ENCODE measurements around the gene FADS6.
"Not testable (repeated sequence)": the region's sequence is repeated elsewhere in the genome, so short reads cannot be mapped to it uniquely, and the experiment has no call there.

FADS6 gene

GRCh38 chr17:74870512-74870911 lies 22.9 kb downstream of the FADS6 start:
- no peak overlapping the region for H3K27ac Mint-ChIP-seq
- H3K36me3 Mint-ChIP-seq (ENCODE audit: low read depth) = peaks cover 7% of the 10 kb centered on the region
- H3K9me3 Mint-ChIP-seq = no peaks in the 10 kb centered on the region
- peaks cover 30% of the 10 kb centered on the region for H3K4me1 Mint-ChIP-seq (ENCODE audit: low read depth)
- no peak for DNase-seq
- H3K27me3 Mint-ChIP-seq = no peaks in the 10 kb centered on the region
- H3K4me3 Mint-ChIP-seq = no peak overlapping the region

- H3K36me3 Mint-ChIP-seq (ENCODE audit: low read depth); H3K4me3 Mint-ChIP-seq; H3K27me3 Mint-ChIP-seq; H3K9me3 Mint-ChIP-seq; H3K27ac Mint-ChIP-seq; DNase-seq: not testable (repeated sequence)
- peaks cover 25% of the 10 kb centered on the region for H3K4me1 Mint-ChIP-seq (ENCODE audit: low read depth)
Measured at GRCh38 chr17:74870028-74870427, 23.4 kb downstream of the FADS6 start.

GRCh38 chr17:74868908-74869255 lies 24.6 kb downstream of the FADS6 start:
- Mint-ChIP-seq H3K27ac (no peak overlapping the region), H3K4me3 (no peak overlapping the region), H3K9me3 (no peaks in the 10 kb centered on the region), H3K36me3 (ENCODE audit: low read depth) (peaks cover 8% of the 10 kb centered on the region), H3K4me1 (ENCODE audit: low read depth) (peaks cover 21% of the 10 kb centered on the region), H3K27me3 (no peaks in the 10 kb centered on the region)
- DNase-seq = no peak

- Mint-ChIP-seq H3K4me1 (ENCODE audit: low read depth) (peaks cover 18% of the 10 kb centered on the region), H3K9me3 (no peaks in the 10 kb centered on the region), H3K27me3 (no peaks in the 10 kb centered on the region), H3K4me3 (no peak overlapping the region), H3K27ac (no peak overlapping the region), H3K36me3 (ENCODE audit: low read depth) (peaks cover 8% of the 10 kb centered on the region)
- DNase-seq = no peak
Measured at GRCh38 chr17:74868251-74868907, 25.1 kb downstream of the FADS6 start.

- no peaks in the 10 kb centered on the region for H3K9me3 Mint-ChIP-seq
- H3K36me3 Mint-ChIP-seq (ENCODE audit: low read depth) = peaks cover 6% of the 10 kb centered on the region
- no peak for DNase-seq
- no peak overlapping the region for H3K27ac Mint-ChIP-seq
- peaks cover 13% of the 10 kb centered on the region for H3K4me1 Mint-ChIP-seq (ENCODE audit: low read depth)
- H3K27me3 Mint-ChIP-seq = peaks cover 8% of the 10 kb centered on the region
- H3K4me3 Mint-ChIP-seq = no peak overlapping the region
Measured at GRCh38 chr17:74866198-74866835, 27.1 kb downstream of the FADS6 start.

- no peak overlapping the region for H3K4me3 Mint-ChIP-seq
- peaks cover 6% of the 10 kb centered on the region for H3K36me3 Mint-ChIP-seq (ENCODE audit: low read depth)
- H3K9me3 Mint-ChIP-seq = no peaks in the 10 kb centered on the region
- H3K27ac Mint-ChIP-seq = no peak overlapping the region
- H3K4me1 Mint-ChIP-seq (ENCODE audit: low read depth) = peaks cover 9% of the 10 kb centered on the region
- H3K27me3 Mint-ChIP-seq = peaks cover 14% of the 10 kb centered on the region
- no peak for DNase-seq
Measured at GRCh38 chr17:74865504-74866197, 27.8 kb downstream of the FADS6 start.

- Mint-ChIP-seq H3K36me3 (ENCODE audit: low read depth) (peaks cover 6% of the 10 kb centered on the region), H3K27ac (no peak overlapping the region), H3K27me3 (peaks cover 21% of the 10 kb centered on the region), H3K4me1 (ENCODE audit: low read depth) (peaks cover 15% of the 10 kb centered on the region), H3K9me3 (no peaks in the 10 kb centered on the region), H3K4me3 (no peak overlapping the region)
- peak; percentile 85 for DNase-seq
Measured at GRCh38 chr17:74864866-74865395, 28.5 kb downstream of the FADS6 start.

GRCh38 chr17:74864297-74864865 lies 29.1 kb downstream of the FADS6 start:
- H3K36me3 Mint-ChIP-seq (ENCODE audit: low read depth) = peaks cover 6% of the 10 kb centered on the region
- H3K4me1 Mint-ChIP-seq (ENCODE audit: low read depth) = peaks cover 15% of the 10 kb centered on the region
- no peak for DNase-seq
- no peak overlapping the region for H3K27ac Mint-ChIP-seq
- no peak overlapping the region for H3K4me3 Mint-ChIP-seq
- peaks cover 21% of the 10 kb centered on the region for H3K27me3 Mint-ChIP-seq
- no peaks in the 10 kb centered on the region for H3K9me3 Mint-ChIP-seq

- Mint-ChIP-seq H3K4me1 (ENCODE audit: low read depth) (peaks cover 19% of the 10 kb centered on the region), H3K9me3 (no peaks in the 10 kb centered on the region), H3K27me3 (peaks cover 28% of the 10 kb centered on the region), H3K4me3 (no peak overlapping the region), H3K27ac (no peak overlapping the region), H3K36me3 (ENCODE audit: low read depth) (peaks cover 6% of the 10 kb centered on the region)
- DNase-seq = no peak
Measured at GRCh38 chr17:74863420-74864296, 29.8 kb downstream of the FADS6 start.

- Mint-ChIP-seq H3K9me3 (no peaks in the 10 kb centered on the region), H3K27me3 (peaks cover 33% of the 10 kb centered on the region), H3K4me3 (no peak overlapping the region), H3K27ac (no peak overlapping the region), H3K4me1 (ENCODE audit: low read depth) (peaks cover 19% of the 10 kb centered on the region), H3K36me3 (ENCODE audit: low read depth) (peaks cover 6% of the 10 kb centered on the region)
- DNase-seq = no peak
Measured at GRCh38 chr17:74862919-74863318, 30.5 kb downstream of the FADS6 start.

- Mint-ChIP-seq H3K27ac (no peak overlapping the region), H3K9me3 (no peaks in the 10 kb centered on the region), H3K4me3 (peak overlapping the region; percentile 15), H3K4me1 (ENCODE audit: low read depth) (peaks cover 19% of the 10 kb centered on the region), H3K27me3 (peaks cover 39% of the 10 kb centered on the region), H3K36me3 (ENCODE audit: low read depth) (peaks cover 6% of the 10 kb centered on the region)
- DNase-seq = peak; percentile 77
Measured at GRCh38 chr17:74862108-74862901, 31.1 kb downstream of the FADS6 start.

GRCh38 chr17:74861662-74862107 lies 31.7 kb downstream of the FADS6 start:
- Mint-ChIP-seq H3K4me3 (peak overlapping the region; percentile 15), H3K4me1 (ENCODE audit: low read depth) (peaks cover 19% of the 10 kb centered on the region), H3K36me3 (ENCODE audit: low read depth) (peaks cover 6% of the 10 kb centered on the region), H3K9me3 (no peaks in the 10 kb centered on the region), H3K27me3 (peaks cover 45% of the 10 kb centered on the region), H3K27ac (no peak overlapping the region)
- peak; percentile 44 for DNase-seq

- peak; percentile 56 for DNase-seq
- H3K9me3 Mint-ChIP-seq = no peaks in the 10 kb centered on the region
- no peak overlapping the region for H3K27ac Mint-ChIP-seq
- H3K4me1 Mint-ChIP-seq (ENCODE audit: low read depth) = peaks cover 19% of the 10 kb centered on the region
- peaks cover 50% of the 10 kb centered on the region for H3K27me3 Mint-ChIP-seq
- H3K4me3 Mint-ChIP-seq = peak overlapping the region; percentile 33
- peaks cover 6% of the 10 kb centered on the region for H3K36me3 Mint-ChIP-seq (ENCODE audit: low read depth)
Measured at GRCh38 chr17:74860872-74861661, 32.4 kb downstream of the FADS6 start.
